GM18858 (cell line): Measurements from ENCODE around the gene WDR7.
A peak's percentile ranks its signal among the peaks of the same experiment; 100 is the strongest.

Experiments
- ATAC-seq: cut with Tn5 transposase; IDR thresholded peaks from one replicate; pipeline ENCODE4 v1.9.1; 2021; ENCODE audit not compliant: unreplicated experiment

WDR7 gene

DNA sequence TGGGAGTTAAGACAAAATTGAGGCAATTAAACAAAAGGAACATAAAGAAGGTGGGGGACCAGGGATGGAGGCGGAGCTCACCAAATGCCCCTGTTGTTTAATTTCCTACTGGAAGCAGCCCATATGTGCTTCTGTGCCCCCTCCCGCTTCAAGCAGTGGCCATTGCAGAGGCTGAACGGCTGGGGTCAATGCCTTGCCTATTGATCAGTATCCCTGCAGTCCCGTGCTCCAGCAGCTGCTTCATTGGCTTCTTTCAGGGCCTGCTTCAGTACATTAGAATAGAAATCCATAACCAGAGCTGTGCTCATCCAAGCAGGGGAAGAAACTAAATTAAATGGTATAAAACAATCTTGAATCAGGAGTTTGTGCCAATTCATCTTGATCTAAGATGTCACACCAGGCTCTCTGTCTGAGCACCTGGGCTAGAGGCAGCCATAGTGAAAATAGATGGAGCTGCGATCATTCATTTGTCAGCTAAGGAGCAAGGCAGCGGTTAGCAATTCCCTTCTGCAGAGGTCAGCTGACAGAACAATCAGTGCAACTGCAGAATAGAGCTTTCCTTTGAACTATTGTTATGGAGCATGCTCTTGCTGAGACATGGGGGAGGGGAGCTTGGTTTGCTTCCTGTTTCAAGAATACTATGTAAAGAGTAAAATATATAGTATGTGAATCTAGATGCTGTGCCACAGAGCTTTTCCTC, 222.4 kb downstream of the WDR7 start:
- ATAC-seq: no peak

DNA sequence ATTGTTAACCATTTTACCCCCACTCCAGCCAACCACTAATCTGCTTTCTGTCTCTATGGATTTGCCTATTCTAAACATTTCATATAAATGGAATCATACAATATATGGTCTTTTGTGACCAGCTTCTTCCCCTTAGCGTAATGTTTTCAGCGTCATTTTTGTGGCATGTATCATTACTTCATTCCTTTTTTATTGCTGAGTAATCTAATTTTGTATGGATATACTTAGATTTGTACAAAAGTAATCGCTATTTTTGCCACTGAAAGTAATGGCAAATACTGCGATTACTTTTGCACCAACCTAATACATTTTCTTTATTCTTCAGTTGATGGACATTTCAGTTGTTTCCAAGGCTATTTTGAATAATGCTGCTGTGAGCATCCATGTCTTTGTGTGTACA, 227.6 kb downstream of the WDR7 start:
- ATAC-seq: no peak

DNA sequence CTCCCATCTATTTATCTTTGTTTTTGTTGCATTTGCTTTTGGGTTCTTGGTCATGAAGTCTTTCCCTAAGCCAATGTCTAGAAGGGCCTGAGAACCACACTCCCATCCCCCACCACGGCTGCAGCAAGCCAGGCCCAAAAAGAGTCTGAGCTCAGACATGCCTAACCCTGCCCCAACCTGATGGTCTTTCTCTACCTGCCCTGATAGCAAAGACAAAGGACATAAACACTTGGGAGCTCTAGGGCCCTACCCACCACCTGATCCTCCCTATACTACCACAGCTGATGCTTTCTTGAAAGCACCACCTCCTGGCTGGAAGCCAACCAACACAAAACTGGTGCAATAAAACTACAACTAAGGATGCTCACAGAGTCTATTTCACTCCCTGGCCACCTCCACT, 233.4 kb downstream of the WDR7 start:
- ATAC-seq: no peak

DNA sequence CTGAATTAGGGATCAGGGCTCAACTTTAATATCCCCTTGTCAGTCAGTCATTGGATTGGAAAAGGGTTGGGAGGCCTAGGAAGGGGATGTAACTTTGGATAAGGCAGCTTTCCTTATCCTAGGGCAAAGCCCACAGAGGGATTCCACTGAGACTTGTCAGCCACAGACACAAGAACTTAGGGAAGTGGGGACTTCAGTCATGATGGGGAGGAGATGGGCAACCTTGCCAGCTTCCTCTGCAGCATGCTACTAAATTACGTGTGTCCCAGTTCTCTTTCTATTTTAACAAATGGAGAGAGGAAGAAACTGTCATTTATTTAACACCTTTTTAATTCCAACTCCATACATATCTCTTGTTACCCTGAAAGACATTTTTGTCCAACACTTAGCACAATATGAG, 237.8 kb downstream of the WDR7 start:
- ATAC-seq: no peak

DNA sequence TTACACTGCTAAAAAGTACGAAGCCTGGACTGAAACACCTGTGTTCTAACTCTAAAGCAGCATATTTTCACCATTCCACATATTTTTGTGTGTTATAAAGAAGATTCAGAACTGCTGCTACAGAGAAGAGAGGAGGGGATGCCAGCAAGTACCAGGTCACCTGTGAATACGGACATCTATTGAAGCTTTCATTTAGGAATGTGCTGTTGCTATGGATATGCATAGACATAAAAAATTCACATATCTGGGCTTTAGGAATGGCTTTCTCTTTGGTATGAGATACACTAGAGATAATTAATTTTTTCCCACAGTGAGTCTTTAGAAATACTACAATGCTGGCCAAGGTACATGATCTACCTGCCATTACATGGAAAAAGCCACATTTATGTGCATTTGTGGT, 238.5 kb downstream of the WDR7 start:
- ATAC-seq: no peak

DNA sequence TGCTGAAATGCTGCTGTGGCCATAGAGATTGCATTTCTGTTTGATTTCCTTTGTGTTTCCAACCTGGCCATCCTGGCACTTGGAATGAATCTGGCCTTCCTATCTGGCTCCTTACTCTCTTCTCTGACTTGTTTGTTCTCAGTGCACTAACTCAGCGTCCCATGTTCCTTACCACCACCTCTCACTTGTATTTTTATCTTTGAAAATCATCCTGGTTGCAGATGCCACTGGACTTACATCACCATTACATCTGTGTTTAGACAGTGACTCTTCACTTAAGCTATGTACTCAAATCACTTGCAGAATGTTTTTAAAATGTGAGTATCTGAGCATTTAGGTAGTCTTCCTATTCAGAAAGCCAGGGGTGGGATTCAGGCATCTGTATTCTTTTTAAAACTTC, 239.5 kb downstream of the WDR7 start:
- no peak for ATAC-seq

DNA sequence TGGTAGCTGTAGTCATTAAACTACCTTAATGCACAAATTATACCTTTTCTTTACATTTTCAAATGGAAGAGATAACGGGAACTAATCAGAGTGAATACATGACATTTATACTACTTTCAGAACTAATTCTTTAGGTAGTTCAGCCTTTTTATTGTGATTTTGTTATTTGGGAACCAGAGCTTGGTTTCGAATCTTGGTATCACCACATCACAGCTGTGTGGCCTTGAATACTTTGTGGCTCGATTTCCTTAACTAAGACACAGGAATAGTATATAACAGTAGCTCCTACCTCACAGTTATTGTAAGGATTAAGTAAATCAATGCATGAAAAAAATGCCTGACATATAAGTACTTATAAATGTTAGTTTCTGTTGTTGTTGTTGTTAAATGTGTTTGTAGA, 240.0 kb downstream of the WDR7 start:
- ATAC-seq: no peak

DNA sequence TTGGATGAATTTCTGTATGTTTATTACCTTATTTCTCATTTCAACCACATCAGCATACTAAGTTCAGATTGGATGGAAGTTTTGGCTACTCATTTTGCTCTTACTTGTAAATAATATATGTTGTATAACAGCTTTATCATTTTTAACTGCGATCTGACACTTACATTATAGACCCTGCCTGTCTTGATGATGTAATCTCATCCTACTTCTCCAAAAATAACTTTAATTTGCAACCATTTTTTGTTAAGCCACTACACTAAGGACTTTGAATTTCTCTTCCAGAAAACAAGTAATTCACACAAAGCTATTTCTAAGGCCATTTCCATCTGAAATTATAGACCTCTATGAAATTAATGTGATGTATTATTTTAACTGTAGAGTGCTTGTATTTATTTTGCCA, 240.7 kb downstream of the WDR7 start:
- ATAC-seq: no peak

DNA sequence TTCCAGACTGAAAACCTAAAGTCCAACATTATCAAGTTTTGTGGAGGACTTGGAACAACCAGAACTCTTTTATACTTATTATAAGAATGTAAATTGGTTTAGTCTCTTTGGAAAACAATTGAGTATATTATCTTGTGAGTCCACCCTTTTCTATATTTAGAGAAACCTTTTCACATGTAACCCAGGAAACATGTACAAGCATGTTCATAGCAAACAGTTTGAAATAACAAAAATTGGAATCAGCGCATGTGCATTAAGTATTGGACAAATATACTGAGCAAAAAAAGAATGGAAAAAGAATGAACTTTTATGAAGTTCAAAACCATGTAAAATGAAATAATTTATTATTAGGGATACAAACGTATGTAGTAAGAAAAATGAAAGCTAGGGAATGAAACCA, 246.0 kb downstream of the WDR7 start:
- no peak for ATAC-seq

DNA sequence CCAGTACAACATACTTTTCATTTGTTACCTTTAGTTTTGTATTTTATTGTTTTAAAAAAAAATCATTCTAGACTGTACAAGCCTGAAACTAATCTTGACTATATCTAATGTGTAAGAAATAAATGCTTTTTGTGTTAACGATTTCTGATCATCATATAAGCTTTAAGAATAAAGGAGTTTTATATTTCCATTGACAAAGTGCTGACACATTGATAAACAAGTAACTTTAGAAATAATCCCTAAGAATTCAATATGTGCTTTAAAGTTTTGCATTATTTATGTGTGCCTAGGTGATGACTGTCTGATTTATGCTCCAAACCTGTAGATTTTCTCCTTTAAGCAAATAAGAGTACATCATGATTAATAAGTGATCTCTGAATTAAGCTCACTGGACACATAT, 248.5 kb downstream of the WDR7 start:
- no peak for ATAC-seq

DNA sequence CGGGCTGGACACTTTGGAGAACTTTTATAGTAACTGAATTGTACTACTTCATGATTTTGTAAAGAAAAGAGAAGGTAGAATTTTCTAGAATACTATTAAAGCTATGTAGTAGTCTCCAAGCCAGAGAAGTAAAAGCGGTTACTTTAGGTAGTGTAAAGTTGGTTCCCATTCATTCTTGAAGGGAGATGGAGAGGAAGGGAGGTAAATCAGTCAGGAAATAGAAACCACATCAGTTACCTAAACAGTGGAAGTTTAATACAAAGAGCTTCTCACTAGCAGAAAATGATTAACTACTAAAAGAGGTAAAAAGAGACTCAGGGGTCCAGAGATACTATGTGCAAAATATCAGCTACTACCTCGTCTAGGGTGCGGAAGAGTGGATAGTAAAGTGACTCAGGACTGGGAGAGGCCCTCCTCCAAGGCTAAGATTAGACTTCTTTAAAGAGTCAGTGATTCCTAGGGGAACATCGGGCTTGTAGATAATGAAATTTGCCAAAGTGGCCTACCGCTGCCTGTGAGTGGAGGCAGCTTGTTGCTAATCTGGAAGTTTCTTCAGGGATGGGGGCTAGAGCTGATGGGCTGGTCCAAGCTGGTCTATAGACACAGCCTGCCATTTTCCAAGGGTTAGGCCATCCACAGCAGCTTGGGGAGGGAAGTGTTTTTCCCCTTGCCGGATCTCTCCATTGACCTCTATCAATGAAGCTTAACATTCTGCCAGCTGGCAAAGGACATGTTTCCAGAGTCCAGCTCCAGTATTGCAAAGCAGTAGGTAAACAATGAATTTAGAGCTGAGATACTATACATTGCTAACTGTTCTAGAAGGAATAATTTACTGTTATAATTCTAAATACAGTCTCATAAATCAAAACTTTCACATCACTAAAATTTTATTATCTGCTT, 249.3 kb downstream of the WDR7 start:
- no peak for ATAC-seq

DNA sequence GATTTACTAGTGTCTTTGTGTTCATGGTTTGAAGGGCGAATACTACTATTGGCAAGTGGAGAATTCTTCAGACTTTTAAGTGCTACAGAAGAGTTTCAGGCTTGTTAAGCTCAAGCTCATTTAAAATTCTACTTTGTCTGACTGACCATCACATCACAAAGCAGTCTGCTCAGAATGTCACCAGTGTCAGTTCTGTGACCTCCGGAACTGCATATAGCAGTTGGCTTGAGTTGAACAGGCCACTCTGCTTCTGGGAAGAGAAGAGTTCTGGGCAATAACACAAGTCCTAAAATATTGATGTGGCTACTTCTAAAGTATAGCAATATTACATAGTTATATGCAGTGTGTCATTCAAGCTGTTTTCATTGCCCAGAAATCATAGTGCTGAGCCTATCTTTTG, 250.8 kb downstream of the WDR7 start:
- ATAC-seq: no peak

DNA sequence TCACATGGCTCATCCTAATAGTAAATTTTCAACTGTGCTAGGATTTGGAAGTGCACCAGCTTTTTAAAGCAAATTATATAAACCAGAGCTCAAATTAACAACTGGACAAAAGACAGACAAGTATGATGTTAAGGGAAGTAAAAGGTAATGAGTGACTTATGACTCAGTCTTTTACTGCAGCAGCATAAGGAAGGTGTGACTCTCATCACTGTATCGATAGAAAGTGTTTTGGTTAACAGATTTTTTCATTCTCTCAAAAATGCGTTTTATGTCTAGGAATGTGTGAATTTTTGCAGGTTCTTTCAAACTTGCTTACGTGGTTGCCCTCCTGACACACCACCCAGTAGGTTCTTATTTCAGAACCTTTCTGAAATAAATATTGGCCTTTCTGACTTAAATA, 251.5 kb downstream of the WDR7 start:
- ATAC-seq: no peak

DNA sequence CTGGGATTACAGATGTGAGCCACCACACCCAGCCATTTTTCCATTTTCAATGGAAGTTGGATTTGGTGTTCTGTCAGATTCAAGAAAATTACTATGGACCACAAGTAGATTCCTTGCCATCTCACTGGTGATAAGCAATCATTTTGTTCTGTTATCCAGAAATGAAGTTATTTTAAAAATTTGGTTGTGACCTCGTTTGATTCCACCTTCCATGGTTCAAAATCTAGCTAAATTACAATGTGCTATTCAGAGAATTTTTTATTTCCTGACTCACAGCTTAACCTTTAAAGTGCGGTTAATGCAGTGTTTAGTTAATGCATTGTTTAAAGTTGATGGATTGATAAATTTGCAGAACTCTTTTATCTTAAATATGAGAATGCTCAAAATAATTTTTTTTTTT, 252.5 kb downstream of the WDR7 start:
- ATAC-seq: no peak

DNA sequence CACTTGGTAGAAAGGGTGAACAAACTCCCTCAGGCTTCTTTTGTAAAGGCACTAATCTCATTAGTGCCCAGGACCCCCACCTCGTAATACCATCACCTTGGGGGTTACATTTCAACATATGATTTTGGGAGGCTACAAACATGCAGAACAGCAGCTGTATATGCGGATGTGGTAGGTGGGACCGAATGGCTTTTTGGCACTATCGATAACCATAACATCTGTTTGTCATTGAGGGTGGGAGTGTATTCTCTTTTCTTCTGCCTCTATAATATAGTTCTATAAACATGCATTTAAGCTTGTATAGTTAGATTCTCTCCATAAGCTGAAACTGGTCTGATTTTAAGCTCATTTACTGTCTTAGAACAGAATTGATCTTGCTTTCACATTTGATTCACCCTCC, 256.6 kb downstream of the WDR7 start:
- ATAC-seq: no peak

DNA sequence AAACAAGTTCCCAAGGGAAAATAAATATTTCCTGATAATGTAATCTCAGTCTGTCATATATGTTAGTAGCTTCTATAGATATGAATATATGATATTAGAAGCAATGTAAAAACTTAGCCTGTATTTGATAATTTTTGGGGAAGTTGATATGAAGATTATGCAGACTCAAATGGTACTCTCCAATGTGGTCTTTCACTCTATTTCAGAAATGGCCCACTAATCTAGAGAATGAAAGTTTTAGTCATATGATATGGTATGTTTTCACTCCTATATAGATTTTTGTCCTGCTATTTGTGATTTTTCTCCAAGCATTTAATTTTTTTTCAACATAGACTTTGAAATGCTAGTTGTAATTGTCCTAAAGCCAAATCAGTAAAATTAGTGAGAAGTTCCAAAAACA, 259.1 kb downstream of the WDR7 start:
- no peak for ATAC-seq

DNA sequence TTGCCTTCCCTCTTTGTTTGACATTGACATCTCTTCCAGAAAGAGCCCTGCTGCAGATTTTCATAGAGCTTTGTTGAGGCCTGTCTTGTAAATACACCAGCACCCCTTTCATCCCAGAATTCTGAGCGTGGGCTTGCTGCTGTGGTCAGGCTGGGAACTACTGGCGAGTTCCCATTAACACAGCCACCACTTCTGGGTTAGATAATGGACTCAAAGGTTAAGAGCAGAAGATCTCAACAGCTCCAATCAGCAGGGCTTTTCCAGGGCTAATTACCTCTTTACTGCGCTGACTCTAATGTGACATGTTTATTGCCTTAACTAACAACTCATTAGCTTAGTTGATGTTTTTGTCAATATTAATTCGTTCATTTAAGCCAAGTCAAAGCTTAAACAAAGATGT, 259.8 kb downstream of the WDR7 start:
- no peak for ATAC-seq

DNA sequence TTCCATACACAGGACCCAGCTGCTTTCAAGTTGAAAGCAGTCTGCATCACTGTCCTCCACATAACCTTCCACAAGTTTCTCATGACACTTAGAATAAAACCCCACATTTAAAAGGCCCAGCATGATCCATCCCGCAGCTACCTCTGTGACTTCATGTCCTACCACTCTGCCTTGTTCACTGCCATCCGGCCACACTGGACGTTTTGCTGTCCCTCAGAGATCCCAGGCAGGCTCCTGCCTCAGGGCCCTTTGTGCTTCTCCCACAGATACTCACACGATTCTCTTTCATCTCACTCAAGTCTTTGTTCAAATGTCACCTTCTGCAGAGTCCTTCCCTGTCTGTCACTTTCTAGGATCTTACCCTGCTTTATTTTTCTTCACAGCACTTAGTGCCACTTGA, 262.8 kb downstream of the WDR7 start:
- no peak for ATAC-seq

DNA sequence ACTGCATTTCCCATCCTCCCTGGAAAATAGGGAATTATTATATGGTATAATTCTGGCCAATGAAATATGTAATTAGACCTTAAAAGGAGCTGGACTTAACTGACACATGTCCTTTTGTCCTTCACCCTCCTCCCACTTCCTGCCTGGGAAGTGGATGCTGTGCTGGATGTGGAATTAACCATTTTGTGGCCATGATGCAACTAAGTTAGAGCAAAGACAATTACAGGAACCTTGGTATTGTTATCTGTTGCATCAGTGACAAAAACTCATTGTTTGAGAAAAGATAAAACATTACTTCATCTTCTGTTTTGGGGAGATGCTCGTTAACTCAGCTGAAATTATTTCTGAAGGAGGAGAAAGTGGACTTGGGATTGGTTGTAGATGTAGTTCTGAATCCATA, 268.0 kb downstream of the WDR7 start:
- ATAC-seq: no peak

DNA sequence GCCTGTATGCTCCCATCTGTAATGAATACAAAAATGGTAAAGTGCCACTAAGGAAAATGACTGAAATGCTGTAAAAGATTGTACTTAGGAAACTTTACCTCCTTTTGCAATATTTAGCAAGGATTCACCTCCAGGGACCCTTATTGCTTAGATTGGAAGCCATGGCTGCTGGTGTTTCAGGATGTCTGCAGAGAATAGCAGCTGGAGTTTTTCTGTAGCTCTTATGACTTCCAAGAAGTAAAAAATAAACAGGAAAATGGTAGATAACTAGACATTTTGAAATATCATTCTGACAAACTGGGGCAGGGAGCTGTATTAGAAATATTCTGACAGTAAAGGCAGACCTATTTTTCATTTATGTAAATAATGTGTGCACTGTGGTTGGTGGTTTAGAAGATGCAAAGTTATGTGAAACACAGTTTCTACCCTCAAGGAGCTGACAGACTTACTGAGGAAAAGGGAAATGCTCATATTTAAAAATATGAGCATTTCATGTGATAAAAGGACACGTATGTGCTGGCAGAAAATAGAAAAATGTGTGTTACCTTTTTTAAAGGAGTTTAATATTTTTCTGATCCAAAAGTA, 270.8 kb downstream of the WDR7 start:
- ATAC-seq: peak; percentile 78

DNA sequence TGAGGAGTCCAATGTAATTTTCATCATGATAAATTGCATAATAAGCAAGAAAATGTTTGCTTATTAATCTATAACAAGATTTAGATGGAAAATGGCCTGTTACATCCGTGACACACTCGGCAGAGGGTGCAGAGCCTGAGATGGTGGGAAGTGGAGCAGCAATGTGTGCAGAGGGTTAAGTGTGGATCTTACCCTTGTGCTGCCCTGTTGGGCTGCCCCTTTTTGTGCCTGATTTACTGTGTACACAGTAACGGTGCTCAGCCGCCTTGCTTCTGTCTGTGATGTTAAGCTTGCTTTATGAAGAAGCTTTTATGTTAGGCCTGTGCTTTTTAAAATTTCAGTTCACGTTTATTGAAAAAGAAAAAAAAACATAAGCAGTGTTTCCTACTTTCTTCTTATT, 275.6 kb downstream of the WDR7 start:
- no peak for ATAC-seq

DNA sequence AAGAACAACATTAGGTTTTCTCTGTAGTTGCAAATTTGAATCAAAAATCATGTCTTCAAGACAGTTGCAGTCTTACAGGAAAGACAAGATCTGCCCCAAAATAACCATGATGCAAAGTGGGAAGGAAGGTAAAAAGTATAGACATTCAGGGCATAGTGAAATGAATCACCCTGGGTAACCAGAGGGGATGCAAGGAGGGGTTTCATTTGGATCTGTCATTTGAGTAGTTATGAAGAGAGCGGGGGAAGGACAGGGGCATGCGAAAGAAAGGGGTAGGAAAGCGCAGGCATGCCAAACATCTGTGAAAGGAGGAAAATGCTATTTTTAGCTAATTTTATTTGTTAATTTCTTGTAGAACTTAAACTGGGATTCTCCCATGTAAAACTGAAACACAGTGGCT, 276.6 kb downstream of the WDR7 start:
- no peak for ATAC-seq
